ENCODE results near the gene NMUR2. TPM values are rescaled to one million over a fixed set of nuclear protein-coding genes. Genes with fewer than 3 reads are reported as not detected.

NMUR2 gene
- polyA plus RNA-seq, 1 of the 3 experiments (the other 2 are of a cell fraction): not detected

DNA sequence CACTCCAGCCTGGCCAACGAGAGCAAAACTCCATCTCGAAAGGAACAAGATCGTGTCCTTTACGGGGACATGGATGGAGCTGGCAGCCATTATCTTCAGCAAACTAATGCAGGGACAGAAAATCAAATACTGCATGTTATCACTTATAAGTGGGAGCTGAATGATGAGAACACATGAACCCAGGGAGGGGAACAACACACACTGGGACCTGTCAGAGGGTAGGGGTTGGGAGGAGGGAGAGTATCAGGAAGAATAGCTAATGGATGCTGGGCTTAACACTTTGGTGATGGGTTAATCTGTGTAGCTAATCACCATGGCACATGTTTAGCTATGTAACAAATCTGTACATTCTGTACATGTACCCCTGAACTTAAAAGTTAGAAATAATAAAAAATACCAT, 40.9 kb downstream of the NMUR2 start (continued):
- TF ChIP-seq MAX (IDR thresholded peaks at IDR 0.05; ENCODE audit: low read depth) (no peak), ELF1 (IDR thresholded peaks at IDR 0.05) (no peak), CTCF (IDR thresholded peaks at IDR 0.05) (no peak)
- TF ChIP-seq, protein P1, sequence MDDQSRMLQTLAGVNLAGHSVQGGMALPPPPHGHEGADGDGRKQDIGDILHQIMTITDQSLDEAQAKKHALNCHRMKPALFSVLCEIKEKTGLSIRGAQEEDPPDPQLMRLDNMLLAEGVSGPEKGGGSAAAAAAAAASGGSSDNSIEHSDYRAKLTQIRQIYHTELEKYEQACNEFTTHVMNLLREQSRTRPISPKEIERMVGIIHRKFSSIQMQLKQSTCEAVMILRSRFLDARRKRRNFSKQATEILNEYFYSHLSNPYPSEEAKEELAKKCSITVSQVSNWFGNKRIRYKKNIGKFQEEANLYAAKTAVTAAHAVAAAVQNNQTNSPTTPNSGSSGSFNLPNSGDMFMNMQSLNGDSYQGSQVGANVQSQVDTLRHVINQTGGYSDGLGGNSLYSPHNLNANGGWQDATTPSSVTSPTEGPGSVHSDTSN (IDR thresholded peaks at IDR 0.05): no peak
- TF ChIP-seq, protein P2, sequence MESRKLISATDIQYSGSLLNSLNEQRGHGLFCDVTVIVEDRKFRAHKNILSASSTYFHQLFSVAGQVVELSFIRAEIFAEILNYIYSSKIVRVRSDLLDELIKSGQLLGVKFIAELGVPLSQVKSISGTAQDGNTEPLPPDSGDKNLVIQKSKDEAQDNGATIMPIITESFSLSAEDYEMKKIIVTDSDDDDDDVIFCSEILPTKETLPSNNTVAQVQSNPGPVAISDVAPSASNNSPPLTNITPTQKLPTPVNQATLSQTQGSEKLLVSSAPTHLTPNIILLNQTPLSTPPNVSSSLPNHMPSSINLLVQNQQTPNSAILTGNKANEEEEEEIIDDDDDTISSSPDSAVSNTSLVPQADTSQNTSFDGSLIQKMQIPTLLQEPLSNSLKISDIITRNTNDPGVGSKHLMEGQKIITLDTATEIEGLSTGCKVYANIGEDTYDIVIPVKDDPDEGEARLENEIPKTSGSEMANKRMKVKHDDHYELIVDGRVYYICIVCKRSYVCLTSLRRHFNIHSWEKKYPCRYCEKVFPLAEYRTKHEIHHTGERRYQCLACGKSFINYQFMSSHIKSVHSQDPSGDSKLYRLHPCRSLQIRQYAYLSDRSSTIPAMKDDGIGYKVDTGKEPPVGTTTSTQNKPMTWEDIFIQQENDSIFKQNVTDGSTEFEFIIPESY (IDR thresholded peaks at IDR 0.05; ENCODE audit: borderline replicate concordance, low read depth): no peak

DNA sequence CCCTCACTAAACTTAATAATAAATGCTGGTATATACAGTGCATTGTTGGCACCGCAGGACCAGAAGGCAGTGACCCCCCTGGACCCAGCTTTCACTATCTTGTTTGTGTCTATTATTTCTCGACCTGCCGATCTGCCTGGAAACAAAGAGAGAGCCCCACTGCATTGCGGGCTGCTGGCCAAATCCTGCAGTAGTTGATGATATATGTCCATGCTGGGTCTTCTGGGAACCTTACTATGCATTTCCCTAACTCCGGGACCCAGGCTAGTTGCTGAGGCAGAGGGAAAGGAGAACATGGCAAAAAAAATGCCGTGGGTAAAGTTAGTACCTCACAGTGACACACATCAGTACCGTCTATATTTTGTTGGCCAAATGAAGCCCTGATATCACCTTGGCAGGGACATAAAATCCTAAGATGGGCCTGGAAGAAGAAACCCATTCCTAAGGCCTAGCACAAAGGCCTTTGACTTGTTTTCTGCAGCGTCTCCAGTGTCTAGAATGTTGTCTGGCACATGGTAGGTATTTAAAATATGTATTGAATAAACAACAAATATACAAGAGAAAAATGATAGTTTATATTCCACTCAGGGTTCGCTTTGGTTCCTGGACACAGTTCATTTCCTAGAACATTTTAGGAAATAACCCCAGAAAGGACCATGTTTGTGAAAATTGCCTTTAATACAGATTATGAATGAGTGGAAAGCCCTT, 46.1 kb downstream of the NMUR2 start:
- DNase-seq: no peak
- H3K4me1 ChIP-seq (ENCODE audit: control insufficient read depth in 1 of 2, insufficient read depth in 2 of 2, low read depth in 1 of 2, low read length in 1 of 2): no peaks in the 10 kb centered on the region
- no peak overlapping the region for H2AFZ ChIP-seq (ENCODE audit: low read depth)
- CTCF ChIA-PET: interaction anchor here (1.3 kb wide), 1 partner anchor 10 kb away, joined by 4 read pairs; no protein-coding TSS in a partner anchor
- POLR2A ChIA-PET: no interaction called here
- H3K36me3 ChIP-seq (replicated peaks in 1 of 2; ENCODE audit: control insufficient read depth in 1 of 2, insufficient read depth in 2 of 2, low read length in 1 of 2): no peaks in the 10 kb centered on the region
- no peak overlapping the region for H3K4me2 ChIP-seq
- H4K20me1 ChIP-seq (ENCODE audit: insufficient read depth): no peaks in the 10 kb centered on the region
- no peak for TF ChIP-seq TEAD4 (IDR thresholded peaks at IDR 0.05; ENCODE audit: borderline replicate concordance, insufficient read depth)
- TF ChIP-seq, protein P3, sequence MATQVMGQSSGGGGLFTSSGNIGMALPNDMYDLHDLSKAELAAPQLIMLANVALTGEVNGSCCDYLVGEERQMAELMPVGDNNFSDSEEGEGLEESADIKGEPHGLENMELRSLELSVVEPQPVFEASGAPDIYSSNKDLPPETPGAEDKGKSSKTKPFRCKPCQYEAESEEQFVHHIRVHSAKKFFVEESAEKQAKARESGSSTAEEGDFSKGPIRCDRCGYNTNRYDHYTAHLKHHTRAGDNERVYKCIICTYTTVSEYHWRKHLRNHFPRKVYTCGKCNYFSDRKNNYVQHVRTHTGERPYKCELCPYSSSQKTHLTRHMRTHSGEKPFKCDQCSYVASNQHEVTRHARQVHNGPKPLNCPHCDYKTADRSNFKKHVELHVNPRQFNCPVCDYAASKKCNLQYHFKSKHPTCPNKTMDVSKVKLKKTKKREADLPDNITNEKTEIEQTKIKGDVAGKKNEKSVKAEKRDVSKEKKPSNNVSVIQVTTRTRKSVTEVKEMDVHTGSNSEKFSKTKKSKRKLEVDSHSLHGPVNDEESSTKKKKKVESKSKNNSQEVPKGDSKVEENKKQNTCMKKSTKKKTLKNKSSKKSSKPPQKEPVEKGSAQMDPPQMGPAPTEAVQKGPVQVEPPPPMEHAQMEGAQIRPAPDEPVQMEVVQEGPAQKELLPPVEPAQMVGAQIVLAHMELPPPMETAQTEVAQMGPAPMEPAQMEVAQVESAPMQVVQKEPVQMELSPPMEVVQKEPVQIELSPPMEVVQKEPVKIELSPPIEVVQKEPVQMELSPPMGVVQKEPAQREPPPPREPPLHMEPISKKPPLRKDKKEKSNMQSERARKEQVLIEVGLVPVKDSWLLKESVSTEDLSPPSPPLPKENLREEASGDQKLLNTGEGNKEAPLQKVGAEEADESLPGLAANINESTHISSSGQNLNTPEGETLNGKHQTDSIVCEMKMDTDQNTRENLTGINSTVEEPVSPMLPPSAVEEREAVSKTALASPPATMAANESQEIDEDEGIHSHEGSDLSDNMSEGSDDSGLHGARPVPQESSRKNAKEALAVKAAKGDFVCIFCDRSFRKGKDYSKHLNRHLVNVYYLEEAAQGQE (IDR thresholded peaks at IDR 0.05; ENCODE audit: low read depth, low read length): no peak
- TF ChIP-seq CTCF (IDR thresholded peaks at IDR 0.05): no peak
- no peak for TF ChIP-seq SMC3 (IDR thresholded peaks at IDR 0.05; ENCODE audit: low read depth, low read length)
- no peak for TF ChIP-seq TCF12 (IDR thresholded peaks at IDR 0.05)
- TF ChIP-seq EP300 (IDR thresholded peaks at IDR 0.05; ENCODE audit: borderline replicate concordance in 1 of 2, low read depth in 1 of 2, low read length in 1 of 2): no peak
- TF ChIP-seq NFIC (IDR thresholded peaks at IDR 0.05; ENCODE audit: borderline replicate concordance): no peak
- no peak for TF ChIP-seq RXRA (IDR thresholded peaks at IDR 0.05; ENCODE audit: borderline replicate concordance, low read depth)
- TF ChIP-seq, protein P4, sequence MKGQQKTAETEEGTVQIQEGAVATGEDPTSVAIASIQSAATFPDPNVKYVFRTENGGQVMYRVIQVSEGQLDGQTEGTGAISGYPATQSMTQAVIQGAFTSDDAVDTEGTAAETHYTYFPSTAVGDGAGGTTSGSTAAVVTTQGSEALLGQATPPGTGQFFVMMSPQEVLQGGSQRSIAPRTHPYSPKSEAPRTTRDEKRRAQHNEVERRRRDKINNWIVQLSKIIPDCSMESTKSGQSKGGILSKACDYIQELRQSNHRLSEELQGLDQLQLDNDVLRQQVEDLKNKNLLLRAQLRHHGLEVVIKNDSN (IDR thresholded peaks at IDR 0.05; ENCODE audit: borderline replicate concordance, low read depth): no peak
- TF ChIP-seq RAD21 (IDR thresholded peaks at IDR 0.05; ENCODE audit: low read length): no peak
- TF ChIP-seq RFX5 (IDR thresholded peaks at IDR 0.05; ENCODE audit: low read length): no peak
- no peak overlapping the region for H3K4me3 ChIP-seq (ENCODE audit: low read depth in 2 of 2, low read length in 1 of 2)
- no peaks in the 10 kb centered on the region for H3K27me3 ChIP-seq (ENCODE audit: insufficient read depth)
- no peaks in the 10 kb centered on the region for H3K9me3 ChIP-seq
- H3K9ac ChIP-seq: no peak overlapping the region
- H3F3A ChIP-seq (replicated peaks; ENCODE audit: insufficient read depth): no peaks in the 10 kb centered on the region
- WGBS (ENCODE audit: low lambda C conversion rate): 9% methylated on average over 9 of the region's 9 CpGs
- H3K79me2 ChIP-seq (ENCODE audit: insufficient read depth): no peaks in the 10 kb centered on the region
- no peaks in the 10 kb centered on the region for H3K9me2 ChIP-seq
- H3K27ac ChIP-seq (ENCODE audit: low read depth in 2 of 2, low read length in 1 of 2): no peak overlapping the region
